HG02678 (cell line): ENCODE data around the gene CERS4.
"Not testable (repeated sequence)": the region's sequence is repeated elsewhere in the genome, so short reads cannot be mapped to it uniquely, and the experiment has no call there.

Experiments
- ATAC-seq: cut with Tn5 transposase; IDR thresholded peaks from one replicate; pipeline ENCODE4 v1.9.1; 2021; ENCODE audit warnings: mild to moderate bottlenecking, moderate library complexity; ENCODE audit not compliant: unreplicated experiment

Gene CERS4

GRCh38 chr19:8241646-8242045 lies 32.5 kb downstream of the CERS4 start:
- ATAC-seq, result no peak

GRCh38 chr19:8242211-8242821 lies 33.1 kb downstream of the CERS4 start:
- no peak for ATAC-seq

GRCh38 chr19:8243146-8243545 lies 34.0 kb downstream of the CERS4 start:
- ATAC-seq, result no peak

GRCh38 chr19:8244442-8244841 lies 35.3 kb downstream of the CERS4 start:
- no peak for ATAC-seq

GRCh38 chr19:8245869-8246835 lies 37.0 kb downstream of the CERS4 start:
- no peak for ATAC-seq

- not testable (repeated sequence) for ATAC-seq
These were observed 38.1 kb downstream of the CERS4 start for GRCh38 chr19:8247129-8247890.

GRCh38 chr19:8248348-8249328 lies 39.5 kb downstream of the CERS4 start:
- ATAC-seq, result no peak

- no peak for ATAC-seq
These were observed 41.4 kb downstream of the CERS4 start for GRCh38 chr19:8250596-8250995.

GRCh38 chr19:8251025-8251472 lies 41.9 kb downstream of the CERS4 start:
- no peak for ATAC-seq

- no peak for ATAC-seq
These were observed 43.9 kb downstream of the CERS4 start for GRCh38 chr19:8252922-8253589.

GRCh38 chr19:8253678-8254077 lies 44.5 kb downstream of the CERS4 start:
- no peak for ATAC-seq

GRCh38 chr19:8254286-8255001 lies 45.3 kb downstream of the CERS4 start:
- ATAC-seq, result no peak

GRCh38 chr19:8255426-8256125 lies 46.4 kb downstream of the CERS4 start:
- ATAC-seq, result no peak

GRCh38 chr19:8256276-8257051 lies 47.3 kb downstream of the CERS4 start:
- no peak for ATAC-seq

GRCh38 chr19:8257052-8257443 lies 47.9 kb downstream of the CERS4 start:
- ATAC-seq, result no peak

GRCh38 chr19:8259142-8259921 lies 50.2 kb downstream of the CERS4 start:
- ATAC-seq, result no peak

GRCh38 chr19:8259922-8260247 lies 50.7 kb downstream of the CERS4 start:
- no peak for ATAC-seq
